HG02588 (cell line): ENCODE measurements around the gene NDUFS6.

Source experiments
- ATAC-seq: cut with Tn5 transposase; IDR thresholded peaks from one replicate; pipeline ENCODE4 v1.9.1; 2021; ENCODE audit warnings: mild to moderate bottlenecking, moderate library complexity; ENCODE audit not compliant: unreplicated experiment

The NDUFS6 gene

DNA sequence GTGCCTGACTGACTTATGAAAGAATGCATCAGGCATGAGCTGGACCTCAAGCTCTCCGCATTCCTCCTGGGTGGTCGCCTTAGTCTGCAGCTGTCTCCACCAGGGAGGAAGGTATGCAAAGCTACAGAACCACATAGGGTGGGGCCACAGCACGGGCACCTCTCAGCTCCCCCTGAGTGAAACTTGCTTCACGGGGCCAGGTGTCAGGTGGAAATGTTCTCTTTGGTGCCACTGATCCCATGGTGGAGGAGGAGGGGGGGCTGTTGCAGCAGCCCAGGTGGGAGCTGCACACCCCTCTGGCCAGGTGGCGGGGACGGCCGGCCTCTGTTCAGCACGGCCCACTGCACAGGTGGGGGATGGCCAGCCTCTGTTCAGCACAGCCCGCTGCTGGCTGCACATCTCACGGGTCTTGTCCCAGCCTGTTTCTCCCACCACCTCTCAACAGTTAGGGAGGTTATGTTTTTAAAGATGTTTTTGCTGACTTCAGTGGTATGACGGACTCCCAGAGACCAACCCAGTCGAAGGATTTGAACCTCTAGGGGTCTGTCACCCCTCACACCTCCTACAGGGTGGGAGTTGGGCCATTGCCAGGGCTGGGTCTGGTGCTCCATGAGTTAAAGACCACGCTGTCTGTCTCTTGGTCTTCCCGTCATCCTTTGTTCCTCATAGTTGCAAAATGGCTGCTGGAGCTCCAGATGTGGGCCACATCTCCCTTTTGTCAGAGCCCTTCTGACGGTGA, 35.9 kb upstream of the NDUFS6 start:
- no peak for ATAC-seq

GRCh38 chr5:1765880-1766235, 35.3 kb upstream of the NDUFS6 start:
- ATAC-seq, result no peak

GRCh38 chr5:1767524-1768282, 33.5 kb upstream of the NDUFS6 start:
- ATAC-seq, result no peak

GRCh38 chr5:1768283-1769000, 32.8 kb upstream of the NDUFS6 start:
- ATAC-seq, result no peak

DNA sequence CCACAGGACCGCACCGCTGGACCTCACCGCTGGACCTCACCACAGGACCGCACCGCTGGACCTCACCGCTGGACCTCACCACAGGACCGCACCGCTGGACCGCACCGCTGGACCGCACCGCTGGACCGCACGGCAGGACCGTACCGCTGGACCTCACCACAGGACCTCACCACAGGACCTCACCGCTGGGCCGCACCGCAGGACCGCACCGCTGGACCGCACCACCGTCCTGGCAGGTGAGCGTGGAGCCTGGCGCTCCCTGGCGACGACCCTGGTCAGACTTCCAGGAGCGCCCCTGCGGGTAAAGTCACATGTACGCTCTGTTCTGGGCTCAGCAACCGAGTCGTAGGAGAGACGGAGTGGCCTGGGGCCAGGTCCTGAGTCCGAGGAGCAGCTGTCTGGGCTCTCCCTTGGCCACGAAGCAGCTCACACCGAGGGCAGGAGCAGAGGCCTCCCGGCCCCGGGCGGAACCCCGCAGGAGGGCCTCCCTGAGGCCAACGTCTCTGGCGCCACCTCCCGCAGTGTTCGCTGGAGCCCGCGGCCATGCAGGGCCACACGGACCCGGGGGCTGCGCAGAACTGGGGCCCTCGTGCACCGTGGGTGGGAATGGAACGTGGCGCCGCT, 32.1 kb upstream of the NDUFS6 start:
- ATAC-seq, result no peak

DNA sequence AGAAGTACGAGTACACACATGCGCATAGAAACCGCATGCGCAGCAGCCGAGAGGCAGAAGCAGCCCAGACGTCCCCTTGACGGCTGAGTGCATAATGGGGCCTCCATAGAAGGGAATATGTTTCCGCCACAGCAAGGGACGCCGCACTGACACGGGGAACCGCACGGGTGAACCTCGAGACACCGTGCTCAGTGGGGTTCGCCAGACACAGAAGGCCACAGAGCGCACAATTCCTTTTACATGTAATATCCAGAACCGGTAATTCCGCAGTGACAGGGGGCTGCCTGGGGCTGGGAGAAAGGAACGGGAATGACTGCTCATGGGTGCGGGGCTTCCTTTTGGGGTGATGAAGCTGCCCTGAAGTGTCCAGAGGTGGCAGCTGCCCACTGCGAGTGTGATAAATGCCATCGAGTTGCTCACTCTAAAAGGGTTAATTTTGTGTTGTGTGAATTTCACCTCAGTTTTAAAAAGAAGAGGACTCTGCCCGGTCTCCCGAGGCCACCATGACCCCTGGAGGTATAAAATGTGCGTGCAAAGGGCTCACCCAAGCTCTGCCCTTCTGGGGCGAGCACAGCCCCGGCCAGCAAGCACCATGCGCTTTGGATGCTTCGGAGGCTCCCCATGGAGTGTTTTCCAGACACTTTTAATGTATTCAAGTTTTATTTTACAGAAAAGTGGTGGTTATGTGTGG, 31.3 kb upstream of the NDUFS6 start:
- ATAC-seq, result no peak

- ATAC-seq, result no peak
Measured at GRCh38 chr5:1770443-1770802, 30.8 kb upstream of the NDUFS6 start.

DNA sequence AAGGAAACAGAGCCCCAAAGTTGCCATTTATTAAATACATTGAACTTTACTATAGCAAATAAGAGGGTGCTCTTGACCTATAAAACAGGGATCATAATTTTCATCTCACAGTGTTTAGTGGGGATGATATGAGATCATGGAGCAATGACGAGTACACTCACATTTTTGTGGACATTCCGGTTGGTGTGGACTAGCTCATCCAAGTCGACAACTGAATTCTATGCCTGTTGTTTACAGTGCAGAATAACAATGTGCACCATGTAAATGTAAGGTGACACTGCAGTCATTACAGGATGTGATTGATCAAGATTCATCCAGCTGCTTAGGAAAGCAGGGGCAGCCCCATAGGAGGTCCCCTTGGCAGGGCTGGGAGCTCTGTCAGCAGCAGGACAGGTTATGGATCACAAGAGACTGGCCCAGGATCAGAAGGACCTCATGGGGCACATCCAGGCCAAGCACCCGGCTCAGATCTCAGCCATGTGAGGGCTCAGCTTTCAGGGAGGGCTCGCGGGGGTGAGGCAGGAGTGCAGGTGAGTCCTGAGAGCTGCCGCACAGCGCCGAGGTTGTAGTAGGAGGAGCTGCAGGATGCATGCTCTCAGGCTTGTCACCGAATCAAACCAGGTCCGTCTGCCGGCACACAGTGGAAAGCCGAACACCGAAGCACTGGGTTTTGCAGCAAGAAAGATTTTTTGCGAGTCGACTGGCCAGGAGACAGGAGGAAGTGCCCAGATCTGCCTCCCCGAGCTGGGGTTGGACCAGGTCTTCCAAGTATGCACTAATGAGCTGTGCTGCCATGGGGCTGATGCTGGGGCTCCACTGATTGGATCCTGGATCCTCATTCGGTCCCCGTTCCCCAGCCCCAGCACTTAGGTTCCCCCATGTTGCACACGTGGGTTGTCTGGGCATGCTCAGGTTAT, 29.8 kb upstream of the NDUFS6 start:
- no peak for ATAC-seq

DNA sequence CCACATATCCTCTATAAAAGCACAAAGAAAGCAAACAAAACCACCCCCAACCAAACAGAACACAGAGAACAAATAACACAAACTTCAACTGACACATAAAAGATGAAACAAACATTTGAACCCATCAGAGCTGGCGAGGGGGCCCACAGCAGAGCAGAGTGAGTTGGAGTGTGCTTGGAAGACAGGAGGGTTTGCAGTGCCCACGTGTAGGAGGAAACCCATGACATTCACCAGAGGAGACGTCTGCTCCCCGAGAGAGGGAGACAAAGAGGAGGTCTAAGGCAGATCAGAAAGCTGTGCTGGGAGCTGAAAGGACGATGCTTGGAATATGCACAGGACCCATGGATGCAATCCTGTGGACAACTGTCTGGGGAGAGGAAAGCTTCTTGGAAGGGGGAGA, 28.6 kb upstream of the NDUFS6 start:
- no peak for ATAC-seq

DNA sequence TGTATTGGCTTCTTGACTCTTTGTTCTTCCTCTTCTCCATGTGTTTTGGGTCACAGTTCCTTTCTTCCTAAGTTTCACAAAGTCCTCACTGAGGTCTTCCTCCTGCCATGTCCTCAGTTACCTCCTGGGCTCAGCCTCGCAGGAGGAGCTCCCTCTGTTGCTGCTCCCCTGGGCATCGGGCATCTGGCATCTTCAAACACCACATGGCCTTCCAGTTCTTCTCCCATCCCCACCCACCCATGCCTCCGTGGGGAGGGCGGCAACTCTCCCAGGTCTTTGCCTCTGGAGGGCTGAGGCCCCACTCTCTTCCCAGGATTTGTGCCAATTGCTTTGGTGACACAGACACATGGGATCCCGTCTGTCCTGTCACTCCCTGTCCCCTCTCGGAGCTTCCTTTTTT, 24.4 kb upstream of the NDUFS6 start:
- no peak for ATAC-seq

- ATAC-seq, result no peak
Measured at GRCh38 chr5:1777281-1778137, 23.7 kb upstream of the NDUFS6 start.

DNA sequence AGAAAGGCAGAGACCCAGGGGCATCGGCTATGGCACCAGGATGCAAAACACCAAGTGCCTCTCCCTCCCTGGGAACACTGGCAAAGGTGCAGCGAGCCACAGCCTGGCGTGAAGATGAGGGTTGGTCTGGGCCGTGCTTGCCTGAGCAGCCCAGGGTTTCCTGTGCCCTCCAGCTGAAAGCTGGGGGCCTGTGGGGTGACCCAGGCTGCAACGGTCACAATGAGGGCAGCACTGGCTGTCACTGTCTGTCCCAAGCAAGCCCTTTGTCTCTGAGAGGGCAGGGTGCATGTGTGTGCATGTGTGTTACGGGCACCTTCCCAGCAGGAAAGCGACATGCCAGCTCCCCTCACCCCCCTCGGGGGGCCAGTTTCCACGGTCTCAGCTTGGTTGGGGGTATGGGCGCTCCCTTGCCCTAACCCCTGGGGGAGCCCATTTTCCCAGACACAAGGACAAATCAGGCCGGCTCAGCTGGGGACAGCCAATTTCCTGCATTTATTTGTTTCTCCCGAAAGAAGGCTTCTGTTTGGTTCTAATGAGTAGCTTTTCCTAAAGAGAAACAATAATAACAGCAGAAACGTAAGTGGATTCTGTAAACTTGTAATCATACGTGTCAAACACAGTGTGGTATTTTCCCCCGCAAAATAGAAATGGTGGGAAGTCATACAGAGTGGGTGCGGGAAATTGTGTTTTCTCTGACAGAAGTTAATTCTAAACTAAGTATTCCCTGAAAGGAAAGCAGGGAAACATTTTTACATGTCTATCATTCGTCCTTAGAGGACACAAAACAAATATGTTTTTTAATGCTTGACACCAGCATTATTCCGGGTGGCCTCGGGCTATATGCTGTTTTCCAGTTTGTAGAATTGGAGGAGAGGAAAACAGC, 22.8 kb upstream of the NDUFS6 start:
- no peak for ATAC-seq

- no peak for ATAC-seq
Measured at GRCh38 chr5:1779021-1779680, 22.1 kb upstream of the NDUFS6 start.

DNA sequence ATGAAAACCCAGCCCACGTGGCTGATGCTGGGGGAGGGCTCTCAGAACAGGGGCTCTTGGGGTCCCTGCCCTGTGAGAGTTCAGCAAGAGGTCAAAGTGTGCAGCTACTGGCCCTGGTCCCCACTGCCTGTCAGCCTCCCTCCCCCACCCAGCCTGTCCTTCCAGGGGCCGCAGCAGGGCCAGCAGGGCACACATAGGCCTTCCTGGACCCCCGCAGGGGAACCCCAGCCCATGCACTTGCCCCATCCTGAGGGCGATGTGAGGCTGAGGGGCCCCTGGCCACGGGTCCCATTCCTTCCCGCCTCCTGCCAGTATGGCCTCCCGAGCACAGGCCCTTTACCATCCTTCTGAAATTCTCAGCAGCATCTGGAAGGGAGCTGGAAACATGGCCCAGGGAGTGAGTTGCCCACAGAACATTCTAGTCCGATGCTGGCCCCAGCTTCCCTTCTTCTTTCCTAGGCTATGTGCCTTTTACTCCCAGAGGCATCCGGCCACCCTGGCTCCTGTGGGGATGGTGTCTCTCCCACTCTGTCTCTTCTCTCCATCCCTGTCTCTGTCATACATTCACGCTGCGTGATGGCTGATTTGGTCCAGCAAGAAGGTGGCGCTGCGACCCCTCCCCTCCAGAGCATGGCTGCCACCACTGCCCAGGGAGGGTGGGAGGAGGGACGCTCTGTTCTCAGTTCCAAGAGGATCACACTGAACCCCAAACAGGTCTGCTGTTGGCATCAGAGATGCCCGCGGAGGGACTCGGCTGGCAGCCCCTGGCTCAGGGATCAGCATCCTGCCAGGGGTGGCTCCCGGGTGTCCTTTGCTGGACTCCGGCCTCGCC, 21.2 kb upstream of the NDUFS6 start:
- no peak for ATAC-seq

- no peak for ATAC-seq
Measured at GRCh38 chr5:1780614-1780930, 20.6 kb upstream of the NDUFS6 start.

DNA sequence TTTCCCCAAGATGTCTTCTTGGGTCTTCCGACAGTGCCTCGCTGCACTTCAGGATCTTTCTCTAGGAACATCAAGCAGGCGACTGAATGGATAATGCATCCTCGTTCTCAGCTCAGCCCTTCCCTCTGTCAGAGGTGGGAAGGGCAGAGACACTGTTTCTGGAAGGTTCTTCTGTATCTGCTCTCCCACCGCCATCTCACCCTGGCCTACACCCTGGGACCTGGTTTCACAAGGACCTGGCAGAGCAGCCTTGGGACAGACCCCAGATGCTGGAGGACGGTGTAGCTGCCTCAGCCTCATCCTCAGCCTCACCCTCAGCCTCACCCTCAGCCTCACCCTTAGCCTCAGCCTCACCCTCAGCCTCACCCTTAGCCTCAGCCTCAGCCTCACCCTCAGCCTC, 20.1 kb upstream of the NDUFS6 start:
- ATAC-seq, result no peak
